Forelimb muscle (tissue), 1 donor: ENCODE measurements around the gene ERC2. TPM values are rescaled to one million over a fixed set of nuclear protein-coding genes. Genes with fewer than 3 reads are reported as not detected.
A peak's percentile ranks its signal among the peaks of the same experiment; 100 is the strongest.

Source experiments
- DNase-seq: peaks from one replicate; pipeline ENCODE4 v3.0.0-alpha.2; 2013; ENCODE audit warnings: low read depth
- polyA plus RNA-seq: library from polyadenylated mRNA; unstranded; fragments of 120-200 nt; gene quantifications from one replicate; pipeline ENCODE4 v1.2.1, GENCODE V29; 2013; ENCODE audit not compliant: insufficient read length

Gene ERC2
- polyA plus RNA-seq, 1 donor, result 1.2 TPM

DNA sequence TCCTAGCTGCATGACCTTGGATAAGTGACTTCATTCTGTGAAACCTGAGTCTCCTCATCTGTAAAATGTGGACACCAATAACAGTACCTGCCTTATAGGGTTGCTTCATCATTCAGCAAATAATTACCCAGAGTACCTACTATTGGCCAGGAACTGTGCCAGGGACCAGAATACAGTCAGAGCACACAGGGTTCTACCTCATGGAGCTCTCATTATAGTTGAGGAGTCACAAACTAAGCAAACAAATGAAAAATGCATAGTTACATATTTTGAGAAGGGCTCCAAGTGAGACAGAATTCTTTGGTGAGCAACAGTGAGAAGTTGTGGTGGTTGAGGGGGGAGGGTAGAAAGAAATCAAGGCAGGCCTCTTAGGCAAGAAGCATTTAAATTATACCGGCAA is 672.5 kb downstream of the ERC2 start:
- no peak for DNase-seq

DNA sequence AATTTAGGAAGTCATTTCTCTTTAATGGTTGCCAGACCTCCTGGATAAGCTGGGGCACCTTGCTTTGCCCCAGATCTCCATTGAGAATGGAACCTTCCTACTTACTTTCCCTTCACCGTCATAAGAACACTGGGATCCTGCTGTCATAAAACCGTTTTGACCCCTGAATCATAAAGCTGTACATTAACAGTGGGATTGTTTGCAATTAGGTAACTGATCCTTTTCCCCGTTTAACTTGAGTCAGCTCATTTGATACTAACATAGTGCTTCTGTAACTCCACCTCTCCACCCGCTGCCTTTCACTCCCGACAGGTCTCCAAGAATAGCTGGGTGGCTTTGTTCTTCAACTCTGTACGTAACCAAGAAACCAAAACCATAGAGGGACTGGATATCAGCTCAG is 673.0 kb downstream of the ERC2 start:
- DNase-seq, result no peak

DNA sequence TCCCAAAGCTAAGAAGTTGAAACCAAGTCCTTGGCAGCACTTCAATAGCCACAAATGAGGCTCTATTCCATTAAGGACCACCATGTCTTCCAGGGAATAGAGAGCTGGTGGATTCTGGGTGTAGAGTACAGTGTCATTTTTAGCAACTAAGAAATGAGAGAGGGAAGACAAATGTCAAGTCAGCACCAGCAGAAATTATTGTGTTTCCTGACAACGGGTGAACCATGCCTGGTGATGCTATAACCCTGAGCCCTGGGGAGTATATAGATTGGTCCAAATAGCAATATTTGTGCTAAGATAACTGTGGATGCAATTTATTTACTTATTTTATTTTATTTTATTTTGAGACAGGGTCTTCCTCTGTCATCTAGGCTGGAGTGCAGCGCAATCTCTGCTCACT is 675.5 kb downstream of the ERC2 start:
- no peak for DNase-seq

DNA sequence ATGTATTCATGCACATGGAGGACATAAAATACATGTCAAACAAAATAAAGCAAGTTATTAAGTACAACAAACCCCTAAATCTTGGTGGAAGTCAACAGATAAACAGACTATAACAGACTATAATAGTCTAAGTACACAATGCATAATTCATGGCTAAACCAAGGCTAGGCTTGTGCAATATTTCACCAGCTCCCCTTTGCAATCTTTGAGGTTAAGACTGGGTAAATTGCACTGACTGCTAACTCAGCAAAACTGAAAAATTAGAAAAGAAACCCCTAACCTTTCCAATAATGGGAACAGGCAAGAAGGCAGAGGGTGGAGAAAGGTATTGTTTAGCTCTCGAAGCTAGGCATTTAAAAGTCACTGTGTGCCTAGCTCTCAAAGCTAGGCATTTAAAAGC is 676.3 kb downstream of the ERC2 start:
- DNase-seq, result no peak

DNA sequence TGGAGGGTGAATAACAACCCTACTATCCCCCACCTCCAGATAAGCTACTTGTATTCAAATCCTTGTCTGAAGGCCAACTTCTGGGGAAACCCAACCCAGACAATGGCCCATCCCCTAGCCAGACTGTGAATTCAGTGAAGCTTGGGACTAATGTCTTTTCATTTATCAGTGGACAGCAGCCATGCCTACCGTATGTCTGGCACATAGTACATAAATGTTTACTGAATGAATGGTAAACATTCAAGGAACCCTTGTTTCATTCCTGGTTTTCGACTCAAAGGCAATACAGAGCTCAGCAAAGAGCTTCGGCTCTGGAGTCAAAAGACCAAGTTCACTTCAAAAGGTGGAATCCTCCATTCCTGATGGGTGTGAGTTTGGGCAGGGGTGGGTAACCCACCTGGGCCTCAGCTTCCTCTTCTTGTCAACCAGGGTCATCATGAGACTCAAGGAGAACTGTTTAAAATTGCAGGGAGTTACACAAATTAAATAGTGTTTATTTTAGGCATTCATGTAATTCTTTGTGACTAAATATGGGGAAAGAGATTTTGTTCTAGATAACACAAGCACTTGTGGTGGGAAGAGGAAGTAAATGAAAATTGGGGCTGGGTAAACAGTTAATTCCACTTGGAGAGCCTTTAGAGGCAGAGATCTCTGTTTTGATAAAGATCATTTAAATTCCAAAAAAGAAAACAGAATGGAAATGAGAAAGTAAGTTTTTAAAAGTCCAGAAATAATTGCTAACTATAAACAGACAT is 677.5 kb downstream of the ERC2 start:
- DNase-seq, result no peak

DNA sequence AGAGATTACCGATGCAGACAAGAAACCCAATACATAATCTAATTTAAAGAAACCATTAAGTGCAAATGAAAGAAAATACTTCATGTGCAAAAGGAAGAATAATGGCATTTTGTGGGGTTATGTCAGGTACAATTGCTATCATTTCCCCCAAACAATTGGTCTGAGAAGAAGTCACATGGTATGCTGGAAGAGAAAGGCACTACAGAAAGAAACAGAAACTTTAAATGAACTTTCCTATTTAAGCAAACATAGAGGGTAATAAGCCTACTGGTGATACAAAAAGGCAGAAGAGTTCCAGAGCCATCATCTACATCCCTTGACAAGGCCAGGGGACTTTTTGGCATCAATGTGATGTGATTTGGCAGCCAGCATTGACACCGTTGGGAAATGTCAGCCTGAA is 678.8 kb downstream of the ERC2 start:
- no peak for DNase-seq

DNA sequence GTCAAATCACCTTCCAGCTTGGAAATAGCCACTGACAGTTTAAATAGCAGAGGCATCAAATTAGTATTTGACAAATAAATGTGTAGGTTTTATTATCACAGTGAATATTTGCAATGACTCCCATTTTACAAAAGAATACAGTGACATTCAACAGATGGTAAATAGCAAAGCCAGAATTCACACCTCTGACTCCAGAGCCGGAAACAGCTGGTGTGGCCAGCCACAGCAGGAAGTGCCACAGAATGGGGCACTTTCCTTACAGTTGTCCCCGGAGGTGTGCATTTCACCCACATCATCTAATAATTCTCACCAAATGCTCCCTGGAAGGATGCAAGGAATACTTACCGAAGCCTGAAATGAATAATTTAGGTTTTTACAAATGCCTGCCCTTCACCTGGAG is 685.5 kb downstream of the ERC2 start:
- DNase-seq, result no peak

DNA sequence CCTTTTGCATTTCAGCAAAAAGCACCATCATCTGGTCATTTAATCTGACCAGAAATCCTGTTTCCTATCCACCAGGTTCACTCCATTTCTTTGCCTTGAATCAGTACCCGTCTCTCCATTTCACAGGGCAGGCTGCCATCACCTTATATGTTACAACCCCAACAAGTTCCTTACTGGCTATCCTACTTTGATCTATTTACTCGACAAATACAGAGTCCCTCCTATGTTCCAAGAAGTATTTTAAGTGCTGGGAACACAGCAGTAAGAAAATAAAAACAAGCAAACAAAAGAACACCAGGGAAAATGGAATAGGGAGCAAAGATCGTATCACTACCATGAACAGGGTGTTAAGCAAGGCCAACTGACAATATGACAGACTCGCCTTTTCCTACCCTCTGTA is 685.9 kb downstream of the ERC2 start:
- DNase-seq, result no peak

DNA sequence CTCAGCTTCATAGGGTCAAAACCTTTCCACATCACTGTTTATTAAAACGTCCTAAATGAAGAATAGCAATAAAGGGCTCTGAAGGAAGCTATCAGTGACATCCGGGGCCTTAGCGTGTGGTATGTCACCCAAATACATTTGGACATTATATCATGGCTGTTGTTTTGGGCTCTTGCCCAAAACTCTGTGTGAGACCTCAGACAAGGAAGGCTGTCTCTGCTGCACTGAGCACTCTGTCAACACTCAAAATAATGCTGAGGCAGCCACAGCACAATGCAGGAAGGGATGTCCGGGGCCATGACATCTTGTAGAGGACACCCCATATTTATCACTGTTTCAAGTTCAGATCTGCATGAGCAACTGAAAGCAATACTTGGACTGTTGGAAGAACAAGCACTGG is 687.4 kb downstream of the ERC2 start:
- no peak for DNase-seq

DNA sequence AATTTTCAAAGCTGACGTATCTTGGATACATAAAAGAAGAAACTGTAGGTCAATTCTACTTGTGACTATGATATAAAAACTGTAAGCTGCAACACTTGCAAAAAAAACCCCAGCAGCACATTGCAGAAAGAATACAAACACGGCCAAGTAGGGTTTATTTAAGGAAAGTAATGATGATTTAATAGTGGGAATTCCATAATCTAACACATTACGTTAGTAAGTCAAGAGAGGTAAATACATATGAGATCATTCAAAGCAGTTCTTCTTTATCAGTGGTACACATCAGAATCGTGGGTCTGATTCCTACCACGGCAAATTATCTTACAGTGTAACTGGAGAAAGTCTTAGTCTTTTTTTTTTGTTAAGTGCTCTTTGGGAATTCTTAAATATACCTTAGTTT is 688.7 kb downstream of the ERC2 start:
- no peak for DNase-seq

DNA sequence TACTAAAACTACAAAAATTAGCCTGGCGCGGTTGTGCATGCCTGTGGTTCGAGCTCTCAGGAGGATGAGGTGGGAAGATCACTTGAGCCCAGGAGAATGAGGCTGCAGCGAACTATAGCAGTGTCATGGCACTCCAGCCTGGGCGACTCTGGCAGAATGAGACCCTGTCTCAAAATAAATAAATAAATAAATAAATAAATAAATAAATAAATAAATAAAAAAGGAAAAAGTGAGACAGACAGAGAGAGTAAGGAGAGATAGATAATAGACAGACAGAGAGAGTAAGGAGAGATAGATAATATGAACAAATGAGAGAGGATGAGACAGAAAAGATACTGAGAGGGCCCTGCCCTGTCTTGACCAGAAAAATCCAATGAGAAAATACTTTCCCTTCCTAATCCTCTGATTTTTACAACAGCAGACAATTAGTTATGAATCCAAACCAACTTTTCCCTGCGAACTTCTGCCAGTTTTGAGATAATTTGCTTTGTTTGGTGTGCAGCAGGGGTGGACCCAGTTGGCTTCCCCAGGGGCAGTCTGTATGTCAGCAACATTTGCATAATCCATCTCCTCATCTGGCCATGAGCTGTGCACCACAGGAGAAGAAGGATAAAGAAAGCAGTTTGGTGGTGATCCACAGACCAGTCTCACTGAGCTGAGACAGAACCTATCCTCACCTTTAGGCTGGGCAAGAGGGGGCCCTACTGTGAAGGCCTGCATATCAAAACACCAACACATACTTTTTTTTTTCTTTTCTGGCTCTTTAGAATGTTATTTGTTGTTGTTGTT is 692.7 kb downstream of the ERC2 start:
- DNase-seq, result no peak

DNA sequence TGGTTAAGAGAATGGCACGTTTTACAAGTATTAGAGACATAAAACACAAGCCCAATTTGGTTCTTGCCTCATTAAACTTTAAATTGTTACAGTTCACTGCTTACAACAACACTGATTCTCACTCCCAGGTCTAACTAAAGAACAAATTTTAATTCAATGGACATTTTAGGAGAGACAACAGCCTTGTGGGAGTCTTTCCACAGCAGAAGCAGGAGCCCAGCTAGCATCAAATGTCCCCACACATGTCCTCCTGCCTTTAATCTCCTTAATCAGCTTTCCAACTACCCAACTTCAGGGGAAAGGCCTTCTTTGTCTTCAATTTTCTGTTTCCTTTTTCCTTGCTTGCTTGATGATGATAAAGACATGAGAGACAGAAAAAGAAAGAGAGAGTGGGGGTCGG is 693.4 kb downstream of the ERC2 start:
- DNase-seq, result no peak

DNA sequence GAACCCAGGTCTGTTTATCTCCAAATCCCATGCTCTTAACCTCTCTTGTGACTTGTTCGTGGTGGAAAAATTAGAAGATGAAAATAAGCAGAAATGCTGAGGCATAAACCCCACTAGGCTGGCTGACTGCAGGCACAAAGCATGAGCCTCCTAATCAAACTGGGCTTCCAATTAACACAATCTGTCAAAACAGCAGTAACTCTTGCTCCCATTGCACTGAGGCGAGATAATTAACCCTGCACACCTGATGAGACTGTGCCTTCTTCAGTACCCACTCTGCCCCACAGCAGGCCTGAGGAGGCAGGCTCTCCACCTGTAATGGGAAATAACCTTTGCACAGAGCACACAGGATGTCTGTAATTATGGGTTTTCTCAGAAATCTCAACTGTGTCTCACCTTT is 696.8 kb downstream of the ERC2 start:
- DNase-seq, result no peak

DNA sequence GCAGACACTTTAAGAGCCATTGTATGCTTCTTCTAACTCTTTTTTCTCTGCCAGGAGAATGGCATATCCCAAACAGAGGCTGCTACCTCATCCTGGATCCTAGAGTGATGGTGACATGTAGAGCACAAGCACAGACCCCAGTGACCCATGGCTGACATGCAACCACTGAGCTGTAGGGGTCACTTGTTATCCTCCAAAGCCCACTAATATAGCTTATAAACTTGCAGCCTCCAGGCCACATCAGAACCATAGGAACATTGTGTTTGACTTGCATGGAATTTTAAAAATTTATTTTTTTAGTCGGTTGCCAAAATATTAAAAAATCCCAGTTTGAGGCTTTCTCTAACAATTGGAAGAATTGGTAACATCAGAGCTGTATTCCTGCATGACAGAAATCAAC is 698.2 kb downstream of the ERC2 start:
- DNase-seq, result no peak

DNA sequence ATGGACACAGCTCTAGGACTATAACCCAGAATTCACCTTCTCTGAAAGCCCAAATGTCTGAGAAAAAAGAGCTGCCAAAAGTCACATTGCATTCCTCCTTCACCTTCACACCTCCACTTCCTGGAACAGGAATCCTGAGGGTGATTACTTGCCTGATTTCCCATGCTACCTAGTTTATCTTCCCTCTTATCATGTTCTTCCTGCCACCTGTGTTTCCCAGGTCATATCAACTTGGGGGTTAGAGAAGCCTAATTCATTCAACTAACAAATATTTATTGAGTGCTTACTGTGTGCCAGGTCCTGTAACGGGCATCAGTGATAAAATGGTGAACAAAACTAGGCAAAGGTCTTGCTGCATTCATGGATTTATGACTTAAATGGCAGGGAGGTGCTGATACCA is 701.5 kb downstream of the ERC2 start:
- no peak for DNase-seq

DNA sequence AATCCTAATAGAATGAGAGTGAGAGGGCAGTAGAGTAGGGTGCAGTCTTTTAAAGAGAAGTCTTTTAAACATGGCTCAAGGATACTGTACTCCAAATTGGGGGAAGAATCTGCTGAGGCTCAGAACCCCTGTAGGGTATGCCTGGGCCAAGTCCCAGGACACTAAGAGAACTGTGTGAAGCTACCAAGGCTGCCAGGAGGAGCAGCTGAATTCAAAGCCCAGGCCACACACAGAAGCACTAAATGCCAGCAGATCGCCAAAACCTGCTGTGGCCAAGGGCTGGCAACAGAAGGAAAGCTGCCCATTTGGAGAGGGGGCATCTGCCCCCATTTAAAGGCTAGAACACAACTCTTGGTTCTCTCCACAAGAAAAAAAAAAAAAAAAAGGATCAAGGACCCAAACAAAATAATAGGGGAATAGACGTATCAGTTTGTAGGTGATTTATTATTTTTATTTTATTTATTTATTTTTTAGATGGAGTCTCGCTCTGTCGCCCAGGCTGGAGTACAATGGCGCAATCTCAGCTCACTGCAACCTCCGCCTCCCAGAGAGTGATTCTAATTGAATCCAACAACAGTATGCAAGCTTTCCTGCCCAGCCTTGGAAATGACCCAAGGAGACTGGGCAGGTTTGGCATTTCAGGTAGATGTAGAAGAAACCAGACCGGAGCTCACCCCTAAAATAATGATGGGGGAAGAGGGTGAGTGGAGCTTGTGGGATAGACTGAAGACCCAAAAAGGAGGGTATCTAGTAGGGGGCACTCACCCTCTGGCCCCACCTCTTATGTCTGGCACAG is 702.2 kb downstream of the ERC2 start:
- DNase-seq, result no peak

DNA sequence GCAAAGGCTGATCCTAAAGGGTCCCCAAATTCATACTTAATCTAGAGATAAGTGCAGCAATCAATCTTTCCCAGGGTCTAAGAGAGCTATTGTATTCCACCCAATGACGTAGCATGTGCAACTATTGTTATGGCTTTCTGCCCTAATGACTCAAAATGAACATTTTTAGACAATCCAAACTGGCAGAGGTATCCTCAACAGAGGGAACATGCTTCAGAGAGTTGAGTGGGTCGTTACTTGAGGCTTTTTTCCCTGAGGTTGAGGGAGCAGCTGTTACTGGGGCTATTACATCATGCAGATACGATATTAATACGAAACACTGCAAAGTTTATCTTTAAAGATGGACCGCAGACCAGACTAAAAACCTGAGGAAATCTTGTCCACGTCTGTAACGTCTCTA is 702.9 kb downstream of the ERC2 start:
- no peak for DNase-seq

DNA sequence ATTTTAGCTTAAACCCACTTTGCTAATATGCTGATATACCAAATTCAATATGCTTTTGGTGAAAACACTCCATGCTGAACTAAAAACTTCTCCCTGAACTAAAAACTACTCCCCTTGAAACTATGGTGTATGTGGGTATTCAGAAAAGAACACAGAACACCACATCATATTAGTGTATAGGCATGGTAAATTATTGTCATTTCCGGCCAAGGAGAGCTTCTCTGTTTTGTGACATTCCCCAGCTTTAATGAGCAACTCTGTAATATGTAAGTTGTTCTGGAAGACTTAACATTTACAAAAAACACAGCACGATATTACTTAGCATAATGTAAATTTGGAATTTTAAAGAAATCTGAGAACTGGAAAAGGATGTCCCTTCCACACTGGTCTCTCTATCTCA is 711.3 kb downstream of the ERC2 start:
- DNase-seq, result no peak

DNA sequence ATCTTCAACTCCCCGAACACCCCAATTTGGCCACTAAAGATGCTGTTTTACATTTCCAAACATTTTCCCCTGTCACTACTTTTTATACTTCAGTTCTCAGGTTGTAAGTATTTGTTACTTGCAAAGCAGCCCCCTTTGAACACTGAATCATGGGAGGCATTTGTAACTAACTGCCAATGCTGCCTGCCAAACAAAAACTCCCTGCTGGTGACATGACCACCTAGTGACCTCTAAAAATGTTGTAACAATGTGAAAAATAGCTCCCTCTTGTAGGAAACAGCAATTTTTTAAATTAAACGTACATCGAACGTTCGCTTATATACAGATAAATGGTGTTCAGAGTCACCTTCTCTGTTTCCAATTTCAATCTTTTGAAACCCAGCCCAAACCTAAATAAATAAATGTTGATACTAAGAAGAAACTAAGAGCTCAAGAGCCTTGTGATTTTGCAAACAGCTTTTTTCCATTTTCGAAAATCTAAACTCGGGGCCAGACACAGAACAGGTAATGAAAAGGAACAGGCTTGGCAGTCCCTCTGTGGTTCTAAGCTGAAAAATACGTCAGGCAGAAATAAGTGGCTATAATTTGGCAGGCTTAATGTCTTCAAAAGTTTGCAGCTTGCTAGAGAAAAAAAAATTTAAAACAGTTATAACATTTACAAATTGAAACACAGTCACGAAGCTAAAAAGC is 712.6 kb downstream of the ERC2 start:
- peak; percentile 5 for DNase-seq

DNA sequence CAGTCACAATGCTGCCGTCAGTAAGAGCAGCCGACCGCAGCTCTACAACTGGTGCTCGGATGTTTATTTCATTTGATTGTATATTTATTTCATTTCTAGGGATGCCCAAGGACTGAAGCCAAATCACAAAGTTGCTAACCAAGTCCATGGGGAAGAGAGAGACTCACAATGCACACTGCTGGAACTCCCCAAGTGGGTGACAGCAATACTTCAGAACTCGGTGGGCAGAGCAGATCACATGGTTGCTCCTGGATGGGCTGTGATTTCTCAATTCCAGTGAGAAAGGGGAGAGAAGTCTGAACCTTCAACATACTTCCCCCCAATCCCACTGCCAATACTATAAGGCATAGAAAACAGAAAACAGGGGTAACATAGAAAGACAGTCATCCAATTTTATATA is 715.4 kb downstream of the ERC2 start:
- no peak for DNase-seq

DNA sequence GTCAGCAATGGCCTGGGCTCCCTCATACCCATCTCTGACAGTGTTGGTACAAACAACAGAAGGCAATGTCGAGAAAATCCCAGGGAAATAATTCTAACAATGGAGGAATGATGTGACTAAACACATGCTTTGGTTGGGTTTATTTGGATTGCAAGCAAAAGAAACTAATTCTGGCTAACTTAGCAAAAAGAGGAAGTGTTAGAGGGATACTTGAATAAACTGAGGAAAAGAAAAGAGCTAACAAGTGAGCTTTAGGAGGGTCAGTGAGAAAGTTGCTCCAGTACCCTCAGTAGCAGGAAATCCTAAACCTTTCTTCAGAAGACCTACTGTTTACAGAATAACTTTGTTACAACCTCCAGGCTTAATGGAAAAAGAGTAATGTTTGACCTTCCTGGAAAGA is 716.5 kb downstream of the ERC2 start:
- DNase-seq, result no peak

DNA sequence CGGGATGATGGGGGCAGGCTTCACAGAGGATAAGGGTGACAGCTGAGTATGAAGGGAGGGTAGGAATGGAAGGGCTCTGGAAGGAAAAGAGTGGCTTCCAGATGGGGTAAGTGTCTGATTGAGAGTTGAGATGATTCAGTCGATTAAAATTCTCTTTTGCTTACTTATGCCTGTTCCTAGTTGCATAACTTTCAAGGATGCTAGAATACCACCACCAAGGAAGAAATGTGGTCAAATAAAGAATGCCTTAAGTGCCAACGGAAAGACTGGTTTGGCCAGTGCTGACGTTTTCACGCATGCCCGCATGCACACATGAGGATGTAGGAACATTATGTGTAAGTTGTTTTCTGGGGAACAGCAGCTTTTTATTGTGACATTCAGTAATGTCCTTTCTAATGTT is 717.7 kb downstream of the ERC2 start:
- DNase-seq, result no peak
